ENCODE data around the gene CFAP77.

GRCh38 chr9:132577119-132577518 is 167.1 kb downstream of the CFAP77 start:
- TF ChIP-seq CTCF (IDR thresholded peaks at IDR 0.05; ENCODE audit: insufficient read depth, low read length, poor library complexity, severe bottlenecking) (no peak), EZH2phosphoT487 (conservative IDR thresholded peaks at IDR 0.05; ENCODE audit: low read length) (no peak)

Measured in SU-DHL-6 (cell line).